GM23248 (cell line): ENCODE results near the gene NR2C1. TPM values are rescaled to one million over a fixed set of nuclear protein-coding genes. Genes with fewer than 3 reads are reported as not detected.
"Not testable (repeated sequence)": the region's sequence is repeated elsewhere in the genome, so short reads cannot be mapped to it uniquely, and the experiment has no call there.

Source experiments
- DNase-seq: peaks from one replicate; pipeline ENCODE4 v3.0.0-alpha.2; 2015
- H2AFZ ChIP-seq: fragments of 200-600 bp; sonication (generic); 2 replicates; pipeline ENCODE4 v1.6.1; 2016; ENCODE audit warnings: antibody characterized with exemption
- H3F3A ChIP-seq: fragments of 200-600 bp; sonication (generic); 2 replicates; pipeline ENCODE4 v1.6.1; 2016; ENCODE audit warnings: mild to moderate bottlenecking, antibody characterized with exemption, mixed run types; ENCODE audit not compliant: insufficient read depth
- H3K27ac ChIP-seq: fragments of 200-600 bp; sonication (generic); 2 replicates; pipeline ENCODE4 v1.5.1; 2016; ENCODE audit warnings: mild to moderate bottlenecking
- H3K27me3 ChIP-seq: fragments of 200-600 bp; sonication (generic); replicated peaks from 2 replicates; pipeline ENCODE4 v1.6.1; 2016; ENCODE audit warnings: mild to moderate bottlenecking; ENCODE audit not compliant: insufficient read depth
- H3K36me3 ChIP-seq: fragments of 200-600 bp; sonication (generic); 2 replicates; pipeline ENCODE4 v1.6.1; 2016; ENCODE audit warnings: low read depth, mild to moderate bottlenecking
- H3K4me1 ChIP-seq: fragments of 200-600 bp; sonication (generic); 2 replicates; pipeline ENCODE4 v1.6.1; 2016; ENCODE audit warnings: mild to moderate bottlenecking; ENCODE audit not compliant: insufficient read depth
- H3K4me2 ChIP-seq: fragments of 200-600 bp; sonication (generic); one replicate; pipeline ENCODE4 v1.6.1; 2016; ENCODE audit warnings: mild to moderate bottlenecking; ENCODE audit not compliant: unreplicated experiment
- H3K4me3 ChIP-seq: fragments of 200-600 bp; sonication (generic); 2 replicates; pipeline ENCODE4 v1.5.1; 2016; ENCODE audit warnings: mild to moderate bottlenecking
- H3K79me2 ChIP-seq: fragments of 200-600 bp; sonication (generic); 2 replicates; pipeline ENCODE4 v1.6.1; 2016; ENCODE audit warnings: mild to moderate bottlenecking; ENCODE audit not compliant: insufficient read depth
- H3K9ac ChIP-seq: fragments of 200-600 bp; sonication (generic); 2 replicates; pipeline ENCODE4 v1.6.1; 2016; ENCODE audit warnings: mild to moderate bottlenecking
- H3K9me2 ChIP-seq: fragments of 200-600 bp; sonication (generic); 2 replicates; pipeline ENCODE4 v1.6.1; 2016; ENCODE audit warnings: mixed run types, mild to moderate bottlenecking, moderate library complexity; ENCODE audit not compliant: insufficient read depth
- H3K9me3 ChIP-seq: fragments of 200-600 bp; sonication (generic); one replicate; pipeline ENCODE4 v1.6.1; 2017; ENCODE audit warnings: low read depth
- H4K20me1 ChIP-seq: fragments of 200-600 bp; sonication (generic); 2 replicates; pipeline ENCODE4 v1.6.0; 2016; ENCODE audit not compliant: insufficient read depth
- EZH2 ChIP-seq: fragments of 200-600 bp; sonication (generic); IDR thresholded peaks from 2 replicates; pipeline ENCODE4 v1.6.1; 2018; ENCODE audit warnings: antibody characterized with exemption, mild to moderate bottlenecking; ENCODE audit not compliant: insufficient read depth, poor library complexity, severe bottlenecking
- EZH2phosphoT487 ChIP-seq: fragments of 200-600 bp; sonication (generic); IDR thresholded peaks from 2 replicates; pipeline ENCODE4 v1.6.1; 2018; ENCODE audit warnings: antibody characterized with exemption, moderate library complexity, mild to moderate bottlenecking, low read depth; ENCODE audit not compliant: insufficient read depth
- WGBS, 2 experiments: methylation state at CpG; one replicate each; pipeline ENCODE4 v1.1.6; 2015 to 2017; ENCODE audit warnings: low lambda C conversion rate in 2 of 2, low coverage in 1 of 2; ENCODE audit errors: missing lambda C conversion rate in 2 of 2; 5-methylcytosine and 5-hydroxymethylcytosine counted together
- in situ Hi-C: fragments of 300-500 bp; cut with MboI; formaldehyde crosslinking; loops from 2 replicates; pipeline ENCODE4 v1.15.0; 2020
- polyA plus RNA-seq: library from polyadenylated mRNA; unstranded; fragments of >200 nt; fragmentation: Nextera tagmentation; extraction: Ambion mirVana; gene quantifications from 2 replicates; pipeline ENCODE4 v1.2.1, GENCODE V29; 2016
- total RNA-seq: library from RNA; depleted of rRNA; stranded (reverse); fragments of >200 nt; shearing (Covaris generic); gene quantifications from 2 replicates; pipeline ENCODE4 v1.2.3, GENCODE V29; 2014

NR2C1 gene
- total and polyA plus RNA-seq, 2 experiments from 2014 or later, result 28.0 to 32.9 TPM

DNA sequence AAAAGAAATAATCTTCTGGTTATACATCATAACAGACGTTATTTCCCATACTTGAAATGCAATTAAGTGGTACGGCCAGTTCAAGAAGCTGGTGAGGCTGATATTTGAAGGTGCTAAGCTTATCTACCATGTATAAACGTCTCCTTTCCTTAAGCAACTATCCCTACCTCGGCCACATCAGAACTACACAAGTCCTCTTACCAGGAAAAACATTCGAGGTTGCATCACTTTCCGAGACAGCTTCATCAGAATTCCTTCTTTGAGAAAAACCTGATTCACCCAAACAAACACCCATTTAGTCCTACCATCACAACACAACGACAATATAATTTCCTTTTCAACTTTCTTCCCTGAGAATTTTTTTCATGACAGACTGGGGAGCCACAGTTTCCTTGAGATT lies 33.9 kb upstream of the NR2C1 start:
- 94% methylated on average over 7 of the region's 7 CpGs for WGBS, 2 experiments
- no peak for DNase-seq
- in situ Hi-C loops, result loop anchor here (25.0 kb wide), 1 partner anchor 430 kb away; no protein-coding TSS in a partner anchor

DNA sequence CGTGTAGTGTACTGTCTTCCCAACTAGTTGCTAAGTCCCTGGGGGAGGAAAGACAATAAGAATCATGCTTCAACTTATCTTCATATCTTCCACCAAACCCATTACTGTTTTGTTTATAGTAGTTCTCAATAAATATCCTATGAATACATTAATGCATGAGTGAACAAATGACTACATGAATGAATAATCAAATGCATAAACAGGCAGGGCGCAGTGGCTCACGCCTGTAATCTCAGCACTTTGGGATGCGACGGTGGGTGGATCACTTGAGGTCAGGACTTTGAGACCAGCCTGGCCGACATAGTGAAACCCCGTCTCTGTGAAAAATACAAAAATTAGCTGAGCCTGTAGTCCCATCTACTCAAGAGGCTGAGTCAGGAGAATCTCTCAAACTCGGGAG lies 32.1 kb upstream of the NR2C1 start:
- Histone ChIP-seq H3F3A (no peaks in the 10 kb centered on the region), H3K4me2 (no peak overlapping the region), H3K4me1 (no peaks in the 10 kb centered on the region), H3K9me3 (no peaks in the 10 kb centered on the region), H3K4me3 (no peak overlapping the region), H3K9me2 (no peaks in the 10 kb centered on the region), H4K20me1 (no peaks in the 10 kb centered on the region), H3K27me3 (no peaks in the 10 kb centered on the region), H3K9ac (no peak overlapping the region), H3K36me3 (no peaks in the 10 kb centered on the region), H2AFZ (no peak overlapping the region), H3K27ac (no peak overlapping the region), H3K79me2 (no peaks in the 10 kb centered on the region)
- in situ Hi-C loops, result loop anchor here (25.0 kb wide), 1 partner anchor 432 kb away; no protein-coding TSS in a partner anchor
- TF ChIP-seq EZH2phosphoT487 (no peak), EZH2 (no peak)
- DNase-seq, result no peak
- 93 to 95% methylated on average over 8 of the region's 8 CpGs for whole genome bisulfite sequencing, 2 experiments

More for the DNA sequence above, 33.9 kb upstream of the NR2C1 start:
- no peak overlapping the region for H3K9ac ChIP-seq
- no peak overlapping the region for H3K27ac ChIP-seq
- no peaks in the 10 kb centered on the region for H3K9me3 ChIP-seq
- no peaks in the 10 kb centered on the region for H3K9me2 ChIP-seq
- H3K36me3 ChIP-seq, result no peaks in the 10 kb centered on the region
- no peak for TF ChIP-seq EZH2
- no peak for TF ChIP-seq EZH2phosphoT487
- no peaks in the 10 kb centered on the region for H3F3A ChIP-seq
- H3K4me2 ChIP-seq, result no peak overlapping the region
- H2AFZ ChIP-seq, result no peak overlapping the region
- no peaks in the 10 kb centered on the region for H3K4me1 ChIP-seq
- H4K20me1 ChIP-seq, result no peaks in the 10 kb centered on the region
- no peaks in the 10 kb centered on the region for H3K27me3 ChIP-seq
- H3K79me2 ChIP-seq, result no peaks in the 10 kb centered on the region
- H3K4me3 ChIP-seq, result no peak overlapping the region

DNA sequence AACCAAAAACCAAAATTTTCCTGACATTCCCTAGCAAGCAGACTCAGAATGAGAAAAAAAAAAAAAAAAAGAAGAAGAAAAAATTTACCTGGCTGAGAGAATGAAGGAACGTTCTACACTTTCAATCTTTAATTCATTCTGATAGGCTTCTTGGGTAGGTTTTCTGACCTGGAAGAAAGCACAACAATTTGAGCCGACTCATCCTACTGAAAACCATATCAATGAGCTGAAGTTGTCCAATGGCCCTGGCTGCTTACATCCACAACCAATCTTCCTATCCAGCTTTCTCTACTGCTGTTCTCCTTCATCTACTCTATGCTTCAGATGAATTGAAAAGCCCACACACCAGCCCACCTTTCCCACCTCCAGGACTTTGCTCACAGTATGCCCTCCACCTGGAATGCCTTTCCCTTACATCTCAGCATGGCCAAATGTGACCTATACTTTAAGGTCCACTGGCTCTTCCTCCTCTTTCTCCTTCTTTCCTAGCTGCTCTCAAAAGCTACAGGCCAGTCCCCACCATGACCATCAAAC lies 31.6 kb upstream of the NR2C1 start:
- Histone ChIP-seq H3K4me3 (no peak overlapping the region), H3K36me3 (no peaks in the 10 kb centered on the region), H4K20me1 (no peaks in the 10 kb centered on the region), H3K27ac (no peak overlapping the region), H3K79me2 (no peaks in the 10 kb centered on the region), H3F3A (no peaks in the 10 kb centered on the region), H3K27me3 (no peaks in the 10 kb centered on the region), H3K4me2 (no peak overlapping the region), H3K9me3 (no peaks in the 10 kb centered on the region), H3K9me2 (no peaks in the 10 kb centered on the region), H3K9ac (no peak overlapping the region), H3K4me1 (no peaks in the 10 kb centered on the region), H2AFZ (no peak overlapping the region)
- DNase-seq, result no peak
- TF ChIP-seq EZH2, result no peak
- TF ChIP-seq EZH2phosphoT487, result no peak
- in situ Hi-C loops, result loop anchor here (25.0 kb wide), 1 partner anchor 432 kb away; no protein-coding TSS in a partner anchor
- 90 to 93% methylated on average over 2 of the region's 2 CpGs for WGBS, 2 experiments

DNA sequence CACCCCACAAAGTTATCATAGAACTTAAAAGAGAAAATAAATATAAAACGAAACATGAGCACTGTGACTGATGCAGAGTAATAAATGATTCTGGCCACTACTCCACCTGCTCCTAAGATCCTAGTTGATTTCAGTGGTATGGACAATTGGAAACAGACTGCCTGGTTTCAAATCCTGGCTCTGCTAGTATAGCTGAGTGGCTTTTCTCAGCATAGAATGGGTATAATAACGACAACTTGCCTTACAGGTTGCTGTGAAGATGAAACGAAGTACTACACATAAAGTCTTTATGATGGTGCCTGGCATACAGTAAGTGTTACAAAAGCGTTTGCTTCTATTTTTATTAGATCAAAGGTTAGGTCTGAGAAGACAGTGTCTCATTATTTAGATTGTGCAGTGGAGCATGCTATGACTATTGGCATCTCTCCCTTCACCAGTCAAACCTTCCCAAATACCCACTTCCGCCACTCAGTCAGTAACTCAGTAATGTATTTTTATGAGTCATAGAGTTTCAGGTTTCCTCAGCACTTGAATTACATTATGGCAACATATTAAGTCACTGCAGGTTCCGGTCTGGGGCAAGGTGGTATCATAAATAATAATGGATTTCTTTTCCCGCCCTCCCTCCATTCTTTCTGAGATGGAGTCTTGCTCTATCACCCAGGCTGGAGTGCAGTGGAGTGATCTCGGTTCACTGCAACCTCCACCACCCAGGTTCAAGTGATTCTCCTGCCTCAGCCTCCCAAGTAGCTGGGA lies 29.7 kb upstream of the NR2C1 start:
- no peak for TF ChIP-seq EZH2
- no peak for TF ChIP-seq EZH2phosphoT487
- Histone ChIP-seq H3K9me3 (no peaks in the 10 kb centered on the region), H3F3A (no peaks in the 10 kb centered on the region), H3K9me2 (no peaks in the 10 kb centered on the region), H3K4me1 (no peaks in the 10 kb centered on the region), H3K4me3 (no peak overlapping the region), H3K79me2 (no peaks in the 10 kb centered on the region), H3K4me2 (no peak overlapping the region), H3K27me3 (no peaks in the 10 kb centered on the region), H3K9ac (no peak overlapping the region), H2AFZ (no peak overlapping the region), H4K20me1 (no peaks in the 10 kb centered on the region), H3K27ac (no peak overlapping the region), H3K36me3 (no peaks in the 10 kb centered on the region)
- 85 to 89% methylated on average over 8 of the region's 8 CpGs for WGBS, 2 experiments
- in situ Hi-C loops, result loop anchor here (25.0 kb wide), 1 partner anchor 434 kb away; no protein-coding TSS in a partner anchor
- DNase-seq, result peak; percentile 62

DNA sequence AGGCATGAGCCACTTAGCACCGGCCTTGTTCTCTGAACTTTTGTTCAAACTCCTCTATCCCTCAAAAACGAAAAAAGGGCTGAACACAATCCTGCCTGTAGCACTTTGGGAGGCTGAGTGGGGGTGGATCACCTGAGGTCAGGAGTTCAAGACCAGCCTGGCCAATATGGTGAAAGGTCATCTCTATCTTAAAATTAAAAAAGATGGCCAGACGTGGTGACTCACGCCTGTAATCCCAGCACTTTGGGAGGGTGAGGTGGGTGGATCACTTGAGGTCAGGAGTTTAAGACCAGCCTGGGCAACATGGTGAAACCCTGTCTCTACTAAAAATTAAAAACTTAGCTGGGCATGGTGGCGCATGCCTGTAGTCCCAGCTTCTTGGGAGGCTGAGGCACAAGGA lies 28.5 kb upstream of the NR2C1 start:
- in situ Hi-C loops, result loop anchor here (25.0 kb wide), 1 partner anchor 435 kb away; no protein-coding TSS in a partner anchor
- not testable (repeated sequence) for DNase-seq, H3K36me3 ChIP-seq, H3K79me2 ChIP-seq, H3K27me3 ChIP-seq, H3K4me3 ChIP-seq, H3K9me2 ChIP-seq, H3K27ac ChIP-seq, H3K4me1 ChIP-seq, H3K9ac ChIP-seq, H4K20me1 ChIP-seq, H3K9me3 ChIP-seq, H3F3A ChIP-seq, H2AFZ ChIP-seq, H3K4me2 ChIP-seq
- WGBS, 2 experiments, result 88 to 94% methylated on average over 5 of the region's 5 CpGs
